ENCODE measurements around the gene DLL4. TPM values are rescaled to one million over a fixed set of nuclear protein-coding genes. Genes with fewer than 3 reads are reported as not detected.
A peak's percentile ranks its signal among the peaks of the same experiment; 100 is the strongest.

The DLL4 gene
- total RNA-seq, 2 experiments from 2014 or later = 0.11 to 0.14 TPM

DNA sequence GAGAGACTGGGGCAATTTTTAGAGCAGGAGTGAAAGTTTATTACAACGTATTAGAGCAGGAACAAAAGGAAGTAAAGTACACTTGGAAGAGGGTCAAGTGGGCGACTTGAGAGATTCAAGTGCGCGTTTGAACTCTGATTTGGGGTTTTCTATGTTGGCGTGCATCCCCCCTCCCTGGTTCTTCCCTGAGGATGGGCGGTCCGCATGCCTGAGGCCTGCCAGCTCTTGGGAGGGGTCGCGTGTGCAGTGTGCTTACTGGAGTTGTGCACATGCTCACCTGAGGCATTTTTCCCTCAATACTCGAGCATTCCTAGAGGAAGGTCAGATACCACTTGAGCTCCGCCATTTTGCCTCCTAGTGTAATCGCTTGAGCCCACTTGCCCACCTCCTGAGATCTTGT, 13.7 kb downstream of the DLL4 start:
- POLR2A ChIA-PET = interaction anchor here (1.0 to 4.3 kb wide), 7 partner anchors 10 to 288 kb away, joined by 3 to 55 read pairs (median 8); partner anchors contain the start of genes CHAC1, CHP1, DLL4 and INO80
- H3K27me3 ChIP-seq (ENCODE audit: control insufficient read depth in 1 of 2, insufficient read depth in 2 of 2, low read length in 2 of 2) = no peaks in the 10 kb centered on the region
- H3K36me3 ChIP-seq (ENCODE audit: insufficient read depth, low read length) = no peaks in the 10 kb centered on the region
- H3K9me3 Mint-ChIP-seq = no peaks in the 10 kb centered on the region
- H3K27ac Mint-ChIP-seq = peak overlapping the region; percentile 54
- no peak for DNase-seq
- ATAC-seq (ENCODE audit: poor library complexity) = no peak
- intact Hi-C loops (cut with DNase I, micrococcal nuclease) = loop anchor here (1.0 to 2.0 kb wide), 2 partner anchors 10 to 14 kb away; partner anchors contain the start of genes CHAC1 (in 2 of the 2) and DLL4 (in 1 of the 2)
- no peaks in the 10 kb centered on the region for H3K27me3 Mint-ChIP-seq
- no peaks in the 10 kb centered on the region for H3K9me3 ChIP-seq (ENCODE audit: control insufficient read depth in 1 of 2, insufficient read depth in 1 of 2, low read length in 2 of 2)
- H3K4me1 Mint-ChIP-seq (ENCODE audit: low read depth) = peaks cover 31% of the 10 kb centered on the region
- CTCF ChIA-PET = interaction anchor here (0.9 to 4.4 kb wide), 7 partner anchors 10 to 172 kb away, joined by 3 to 43 read pairs (median 5); partner anchors contain the start of genes CHAC1 and DLL4
- no peak overlapping the region for H3K27ac ChIP-seq (ENCODE audit: low read depth in 1 of 2, low read length in 2 of 2)
- H3K4me1 ChIP-seq (ENCODE audit: insufficient read depth, low read length) = peaks cover 38% of the 10 kb centered on the region
- H3K4me3 Mint-ChIP-seq = peak overlapping the region; percentile 79
- peak overlapping the region; percentile 80 for H3K4me3 ChIP-seq (ENCODE audit: low read length)
- H3K36me3 Mint-ChIP-seq (ENCODE audit: low read depth) = no peaks in the 10 kb centered on the region
- TF ChIP-seq, protein P1, sequence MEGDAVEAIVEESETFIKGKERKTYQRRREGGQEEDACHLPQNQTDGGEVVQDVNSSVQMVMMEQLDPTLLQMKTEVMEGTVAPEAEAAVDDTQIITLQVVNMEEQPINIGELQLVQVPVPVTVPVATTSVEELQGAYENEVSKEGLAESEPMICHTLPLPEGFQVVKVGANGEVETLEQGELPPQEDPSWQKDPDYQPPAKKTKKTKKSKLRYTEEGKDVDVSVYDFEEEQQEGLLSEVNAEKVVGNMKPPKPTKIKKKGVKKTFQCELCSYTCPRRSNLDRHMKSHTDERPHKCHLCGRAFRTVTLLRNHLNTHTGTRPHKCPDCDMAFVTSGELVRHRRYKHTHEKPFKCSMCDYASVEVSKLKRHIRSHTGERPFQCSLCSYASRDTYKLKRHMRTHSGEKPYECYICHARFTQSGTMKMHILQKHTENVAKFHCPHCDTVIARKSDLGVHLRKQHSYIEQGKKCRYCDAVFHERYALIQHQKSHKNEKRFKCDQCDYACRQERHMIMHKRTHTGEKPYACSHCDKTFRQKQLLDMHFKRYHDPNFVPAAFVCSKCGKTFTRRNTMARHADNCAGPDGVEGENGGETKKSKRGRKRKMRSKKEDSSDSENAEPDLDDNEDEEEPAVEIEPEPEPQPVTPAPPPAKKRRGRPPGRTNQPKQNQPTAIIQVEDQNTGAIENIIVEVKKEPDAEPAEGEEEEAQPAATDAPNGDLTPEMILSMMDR (IDR thresholded peaks at IDR 0.05) = no peak

DNA sequence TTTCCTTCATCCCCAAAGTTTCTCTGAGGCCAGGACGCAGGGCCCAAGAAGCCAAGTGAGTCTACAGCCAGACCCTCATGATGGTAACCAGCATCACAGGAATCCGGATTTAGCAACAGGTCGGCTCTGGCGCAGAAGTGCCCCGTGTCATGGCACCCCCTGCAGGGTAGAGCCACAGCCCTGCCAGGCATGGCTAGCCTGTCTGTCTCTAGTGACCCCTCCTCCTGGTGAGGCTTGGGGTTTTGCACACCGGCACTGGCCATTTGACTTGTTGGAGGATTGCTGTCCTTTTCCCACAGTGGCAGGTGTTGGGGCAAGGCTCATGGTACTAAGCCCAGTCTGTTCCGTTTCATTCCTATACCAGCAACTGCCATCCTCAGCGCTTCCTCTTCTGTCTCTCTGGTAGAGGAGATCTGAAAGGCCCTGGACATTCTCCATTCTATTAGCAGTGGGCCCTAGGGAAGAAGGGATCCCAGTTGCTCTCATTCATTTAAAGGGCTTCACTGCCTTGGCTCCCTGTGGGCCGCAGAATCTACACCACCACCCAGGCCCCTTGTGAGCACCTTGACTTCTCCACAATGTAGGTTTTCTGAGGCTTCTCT, 14.7 kb downstream of the DLL4 start:
- peak overlapping the region; percentile 25 for H3K4me3 Mint-ChIP-seq
- POLR2A ChIA-PET = interaction anchor here (1.1 to 4.3 kb wide), 2 partner anchors 9 to 19 kb away, joined by 3 to 55 read pairs; partner anchors contain the start of gene CHAC1
- H3K27me3 Mint-ChIP-seq = no peaks in the 10 kb centered on the region
- CTCF ChIA-PET = no interaction called here
- peaks cover 38% of the 10 kb centered on the region for H3K4me1 ChIP-seq (ENCODE audit: insufficient read depth, low read length)
- no peaks in the 10 kb centered on the region for H3K9me3 ChIP-seq (ENCODE audit: control insufficient read depth in 1 of 2, insufficient read depth in 1 of 2, low read length in 2 of 2)
- H3K36me3 Mint-ChIP-seq (ENCODE audit: low read depth) = no peaks in the 10 kb centered on the region
- peaks cover 31% of the 10 kb centered on the region for H3K4me1 Mint-ChIP-seq (ENCODE audit: low read depth)
- no peak overlapping the region for H3K4me3 ChIP-seq (ENCODE audit: low read length)
- TF ChIP-seq, protein P1 (IDR thresholded peaks at IDR 0.05) = no peak
- no peaks in the 10 kb centered on the region for H3K9me3 Mint-ChIP-seq
- H3K27ac ChIP-seq (ENCODE audit: low read depth in 1 of 2, low read length in 2 of 2) = no peak overlapping the region
- H3K27ac Mint-ChIP-seq = no peak overlapping the region
- DNase-seq = no peak
- intact Hi-C loops (cut with DNase I, micrococcal nuclease) = loop anchor here in 1 of 2 experiments (2.0 kb wide), 1 partner anchor 15 kb away; the partner anchor contains the start of gene DLL4
- H3K36me3 ChIP-seq (ENCODE audit: insufficient read depth, low read length) = no peaks in the 10 kb centered on the region
- no peak for ATAC-seq (ENCODE audit: poor library complexity)
- H3K27me3 ChIP-seq (ENCODE audit: control insufficient read depth in 1 of 2, insufficient read depth in 2 of 2, low read length in 2 of 2) = no peaks in the 10 kb centered on the region

DNA sequence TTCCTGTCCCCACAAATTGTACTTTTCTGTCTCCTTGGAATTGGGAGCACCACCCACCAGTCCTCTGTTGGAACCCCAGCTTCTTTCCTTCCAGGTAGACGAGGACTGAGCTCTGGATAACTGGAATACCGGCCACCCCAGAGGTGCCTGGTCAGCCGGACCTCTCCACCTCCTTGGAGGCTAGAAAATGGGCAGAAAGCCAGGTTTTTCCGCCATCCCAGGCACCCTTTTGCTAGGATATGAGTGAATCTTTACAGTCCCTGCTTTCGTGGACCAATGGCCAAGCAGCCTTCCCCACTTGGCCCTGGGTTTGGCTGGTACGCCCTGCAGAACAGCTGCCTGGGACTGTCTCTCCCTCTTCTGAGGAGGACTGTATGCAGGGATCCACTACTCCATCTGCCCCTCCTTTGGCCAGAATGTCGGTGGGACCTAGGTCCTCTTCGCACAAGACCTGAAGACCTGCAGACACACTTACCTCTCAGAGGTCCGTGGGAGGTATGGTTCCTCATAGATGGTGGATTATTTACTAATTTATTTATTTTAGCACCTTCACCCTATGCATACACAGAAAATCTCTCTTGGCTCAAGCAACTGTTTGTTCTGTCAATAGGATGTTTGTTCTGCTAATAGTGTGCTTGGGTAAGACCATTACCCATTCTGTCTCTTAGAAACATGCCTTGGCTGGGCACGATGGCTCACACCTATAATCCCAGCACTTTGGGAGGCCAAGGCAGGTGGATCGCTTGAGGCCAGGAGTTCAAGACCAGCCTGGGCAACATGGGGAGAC, 15.6 kb downstream of the DLL4 start:
- Histone ChIP-seq H3K4me1 (ENCODE audit: insufficient read depth, low read length) (peaks cover 38% of the 10 kb centered on the region), H3K36me3 (ENCODE audit: insufficient read depth, low read length) (no peaks in the 10 kb centered on the region), H3K4me3 (ENCODE audit: low read length) (no peak overlapping the region), H3K27me3 (ENCODE audit: control insufficient read depth in 1 of 2, insufficient read depth in 2 of 2, low read length in 2 of 2) (peaks cover 0 to 4% of the 10 kb centered on the region in 2 experiments), H3K9me3 (ENCODE audit: control insufficient read depth in 1 of 2, insufficient read depth in 1 of 2, low read length in 2 of 2) (no peaks in the 10 kb centered on the region), H3K27ac (ENCODE audit: low read depth in 1 of 2, low read length in 2 of 2) (no peak overlapping the region)
- intact Hi-C loops (cut with DNase I, micrococcal nuclease) = no loop called here
- H3K4me1 Mint-ChIP-seq (ENCODE audit: low read depth) = peaks cover 31% of the 10 kb centered on the region
- H3K36me3 Mint-ChIP-seq (ENCODE audit: low read depth) = no peaks in the 10 kb centered on the region
- H3K27me3 Mint-ChIP-seq = no peaks in the 10 kb centered on the region
- TF ChIP-seq, protein P1 (IDR thresholded peaks at IDR 0.05) = no peak
- peak overlapping the region; percentile 31 for H3K4me3 Mint-ChIP-seq
- ChIA-PET CTCF (no interaction called here), POLR2A (no interaction called here)
- DNase-seq (no peak), ATAC-seq (ENCODE audit: poor library complexity) (no peak)
- no peaks in the 10 kb centered on the region for H3K9me3 Mint-ChIP-seq
- H3K27ac Mint-ChIP-seq = no peak overlapping the region

Data from CD4-positive, alpha-beta T cell (primary cell).